Neuronal stem cell (in vitro differentiated cells): ENCODE results near the gene GPC5.
"Not testable (repeated sequence)": the region's sequence is repeated elsewhere in the genome, so short reads cannot be mapped to it uniquely, and the experiment has no call there.

Source experiments
- DNase-seq: peaks from one replicate; pipeline ENCODE4 v3.0.0-alpha.2; 2013; ENCODE audit warnings: low spot score
- H2AFZ ChIP-seq: one replicate; pipeline ENCODE4 v1.6.1; 2013; ENCODE audit warnings: mild to moderate bottlenecking, low read length, inconsistent platforms
- H2AK5ac ChIP-seq: 2 replicates; pipeline ENCODE4 v1.6.1; 2013; ENCODE audit warnings: low read depth, mild to moderate bottlenecking, inconsistent platforms, low read length, moderate library complexity, mixed read lengths
- H2BK120ac ChIP-seq: 2 replicates; pipeline ENCODE4 v1.6.1; 2013; ENCODE audit warnings: low read depth, mild to moderate bottlenecking, inconsistent platforms, low read length, moderate library complexity, mixed read lengths
- H2BK12ac ChIP-seq: one replicate; pipeline ENCODE4 v1.6.1; 2013; ENCODE audit warnings: low read length, inconsistent platforms
- H2BK15ac ChIP-seq: 2 replicates; pipeline ENCODE4 v1.6.1; 2013; ENCODE audit warnings: mild to moderate bottlenecking, low read length, inconsistent platforms, mixed read lengths
- H2BK5ac ChIP-seq: one replicate; pipeline ENCODE4 v1.6.1; 2013; ENCODE audit warnings: inconsistent platforms, mild to moderate bottlenecking, low read length, moderate library complexity
- H3K14ac ChIP-seq: one replicate; pipeline ENCODE4 v1.6.1; 2013; ENCODE audit warnings: low read length, inconsistent platforms
- H3K18ac ChIP-seq: 2 replicates; pipeline ENCODE4 v1.6.1; 2013; ENCODE audit warnings: low read length, inconsistent platforms
- H3K23ac ChIP-seq: 2 replicates; pipeline ENCODE4 v1.6.1; 2013; ENCODE audit warnings: low read depth, mild to moderate bottlenecking, mixed read lengths, low read length, inconsistent platforms; ENCODE audit not compliant: poor library complexity
- H3K27ac ChIP-seq: replicated peaks from 3 replicates; pipeline ENCODE4 v1.5.1; 2013; ENCODE audit warnings: low read length, inconsistent platforms
- H3K27me3 ChIP-seq, 3 experiments: 2 replicates each; pipeline ENCODE4 v1.6.1; 2013; ENCODE audit warnings: low read length in 3 of 3, mild to moderate bottlenecking in 2 of 3, inconsistent platforms in 1 of 3, low read depth in 1 of 3, mixed read lengths in 1 of 3, moderate library complexity in 1 of 3; ENCODE audit not compliant: control insufficient read depth in 3 of 3, insufficient read depth in 3 of 3
- H3K36me3 ChIP-seq, 2 donors: replicated peaks in 1 of 2; 2 replicates each; pipeline ENCODE4 v1.6.1; 2013; ENCODE audit warnings: low read length in 2 of 2; ENCODE audit not compliant: control insufficient read depth in 2 of 2, insufficient read depth in 2 of 2
- H3K4ac ChIP-seq: 2 replicates; pipeline ENCODE4 v1.6.1; 2013; ENCODE audit warnings: inconsistent platforms, mild to moderate bottlenecking, low read length, moderate library complexity
- H3K4me1 ChIP-seq, 2 donors: 1 replicate in 1 of 2; 2 replicates in 1 of 2; pipeline ENCODE4 v1.6.1; 2013; ENCODE audit warnings: low read length in 2 of 2, low read depth in 1 of 2; ENCODE audit not compliant: control insufficient read depth in 2 of 2, insufficient read depth in 1 of 2
- H3K4me2 ChIP-seq: one replicate; pipeline ENCODE4 v1.6.1; 2013; ENCODE audit warnings: mild to moderate bottlenecking, low read length, inconsistent platforms; ENCODE audit not compliant: insufficient read depth, poor library complexity, severe bottlenecking
- H3K4me3 ChIP-seq, 2 donors: 2 replicates each; pipeline ENCODE4 v1.5.1; 2013; ENCODE audit warnings: low read length in 2 of 2, mild to moderate bottlenecking in 2 of 2, inconsistent platforms in 1 of 2, moderate library complexity in 1 of 2
- H3K79me1 ChIP-seq: one replicate; pipeline ENCODE4 v1.6.1; 2013; ENCODE audit warnings: low read depth, mild to moderate bottlenecking, inconsistent platforms, low read length, moderate library complexity
- H3K9ac ChIP-seq: one replicate; pipeline ENCODE4 v1.6.1; 2013; ENCODE audit warnings: mild to moderate bottlenecking, low read depth, low read length, inconsistent platforms; ENCODE audit not compliant: poor library complexity
- H3K9me3 ChIP-seq, 2 donors: replicated peaks in 1 of 2; 2 replicates each; pipeline versions ENCODE3 to v1.6.1; 2013; ENCODE audit warnings: low read length in 2 of 2, mild to moderate bottlenecking in 2 of 2, inconsistent platforms in 1 of 2, low read depth in 1 of 2, mixed read lengths in 1 of 2, moderate library complexity in 1 of 2; ENCODE audit not compliant: control insufficient read depth in 2 of 2, insufficient read depth in 1 of 2
- H4K8ac ChIP-seq: one replicate; pipeline ENCODE4 v1.6.1; 2013; ENCODE audit warnings: low read depth, mild to moderate bottlenecking, inconsistent platforms, low read length, moderate library complexity
- H4K91ac ChIP-seq: one replicate; pipeline ENCODE4 v1.6.1; 2013; ENCODE audit warnings: low read length, low read depth, mild to moderate bottlenecking, inconsistent platforms; ENCODE audit not compliant: poor library complexity
- WGBS, 2 donors: extraction: QIAGEN DNeasy Blood & Tissue Kit; methylation state at CpG; one replicate each; pipeline ENCODE4 v1.1.7; 2013; ENCODE audit warnings: missing lambda C conversion rate in 2 of 2, mixed read lengths in 1 of 2; ENCODE audit not compliant: insufficient read length in 2 of 2, insufficient replicate concordance in 1 of 2; ENCODE audit errors: extremely low coverage in 2 of 2; 5-methylcytosine and 5-hydroxymethylcytosine counted together

GPC5 gene

DNA sequence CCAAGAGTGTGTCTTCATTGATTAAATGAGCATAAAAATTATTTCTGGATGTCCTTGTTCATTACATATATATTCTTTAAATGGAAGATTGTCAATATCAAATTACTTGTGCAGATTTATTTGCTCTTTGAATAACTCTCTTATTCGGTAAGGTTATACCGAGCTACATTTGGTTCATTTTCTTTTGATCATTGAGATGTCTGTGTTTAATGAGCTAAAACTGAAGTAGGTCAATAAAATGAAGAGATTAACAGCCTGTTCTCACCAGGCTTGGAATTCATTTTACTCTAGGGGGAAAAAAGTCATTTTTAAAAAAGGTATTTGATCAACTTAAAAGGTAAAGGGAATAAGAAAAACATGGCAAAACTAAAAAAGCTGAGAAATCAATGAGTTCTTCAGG lies 10.6 kb downstream of the GPC5 start:
- Histone ChIP-seq H3K4me2 (no peak overlapping the region), H2BK5ac (no peak overlapping the region), H3K9ac (no peak overlapping the region), H3K4me3 (no peak overlapping the region), H4K91ac (no peak overlapping the region), H2BK15ac (no peak overlapping the region), H3K14ac (no peak overlapping the region), H2BK12ac (no peak overlapping the region), H3K23ac (no peak overlapping the region), H3K36me3 (peaks cover 0 to 2% of the 10 kb centered on the region in 2 donors), H2AK5ac (no peak overlapping the region), H3K9me3 (peaks cover 0 to 3% of the 10 kb centered on the region in 2 donors), H3K79me1 (no peaks in the 10 kb centered on the region), H3K18ac (no peak overlapping the region), H3K4me1 (no peaks in the 10 kb centered on the region), H3K27me3 (no peaks in the 10 kb centered on the region), H3K4ac (no peak overlapping the region), H2BK120ac (no peak overlapping the region), H2AFZ (no peak overlapping the region), H4K8ac (no peak overlapping the region), H3K27ac (no peak overlapping the region)
- DNase-seq = no peak
- WGBS, 2 donors = no CpG with 5 or more reads among the region's 2 CpGs

DNA sequence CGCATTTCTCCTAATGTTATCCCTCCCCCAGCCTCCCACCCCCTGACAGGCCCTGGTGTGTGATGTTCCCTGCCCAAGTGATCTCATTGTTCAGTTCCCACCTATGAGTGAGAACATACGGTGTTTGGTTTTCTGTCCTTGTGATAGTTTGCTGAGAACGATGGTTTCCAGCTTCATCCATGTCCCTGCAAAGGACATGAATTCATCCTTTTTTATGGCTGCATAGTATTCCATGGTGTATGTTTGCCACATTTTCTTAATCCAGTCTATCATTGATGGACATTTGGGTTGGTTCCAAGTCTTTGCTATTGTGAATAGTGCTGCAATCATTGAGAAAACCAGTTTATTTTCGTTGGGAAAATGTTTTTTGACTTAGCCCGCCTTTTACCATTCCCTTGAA lies 18.2 kb downstream of the GPC5 start:
- not testable (repeated sequence) for H2BK15ac ChIP-seq, H2BK5ac ChIP-seq, H2AK5ac ChIP-seq, DNase-seq, H3K4me3 ChIP-seq, H2BK12ac ChIP-seq, H2AFZ ChIP-seq, H4K8ac ChIP-seq, H3K9ac ChIP-seq, H3K23ac ChIP-seq, H3K36me3 ChIP-seq, H3K4ac ChIP-seq, H3K14ac ChIP-seq, H3K18ac ChIP-seq, H3K4me1 ChIP-seq, H2BK120ac ChIP-seq, H3K27ac ChIP-seq, H3K4me2 ChIP-seq, H3K9me3 ChIP-seq, H3K79me1 ChIP-seq, H3K27me3 ChIP-seq, H4K91ac ChIP-seq
- WGBS, 2 donors = no CpG with 5 or more reads among the region's 5 CpGs

DNA sequence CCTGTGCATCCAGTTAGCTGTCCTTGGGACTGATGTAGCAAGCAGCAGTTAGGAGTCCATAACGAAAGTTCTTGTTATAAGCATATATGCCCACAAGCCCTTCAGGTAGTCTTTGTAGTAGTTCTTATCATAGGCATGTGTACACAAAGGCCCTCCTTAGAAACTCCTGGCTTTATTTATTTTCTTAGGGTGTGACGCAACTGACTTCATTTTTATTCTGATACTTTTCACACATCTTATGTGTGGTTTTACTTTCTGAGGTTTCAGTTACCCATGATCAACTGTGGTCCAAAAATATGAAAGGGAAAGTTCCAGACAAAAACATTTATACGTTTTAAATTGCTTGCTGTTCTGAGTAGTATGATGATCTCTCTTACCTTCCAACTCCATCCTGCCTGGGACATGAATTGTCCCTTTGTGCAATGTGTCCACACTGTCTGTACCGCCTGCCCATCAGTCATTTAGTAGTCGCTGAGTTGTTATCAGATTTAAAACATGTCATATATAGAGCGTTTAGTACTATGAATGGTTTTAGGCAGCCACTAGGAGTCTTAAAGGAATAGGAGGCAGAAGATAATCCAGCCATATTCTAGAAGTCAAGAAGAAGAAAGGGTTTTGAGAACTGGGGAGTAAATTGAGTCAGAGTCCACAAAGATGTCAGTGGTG lies 19.4 kb downstream of the GPC5 start:
- Histone ChIP-seq H3K14ac (no peak overlapping the region), H2BK120ac (no peak overlapping the region), H2BK15ac (no peak overlapping the region), H3K4ac (no peak overlapping the region), H4K8ac (no peak overlapping the region), H3K18ac (no peak overlapping the region), H3K9me3 (no peaks in the 10 kb centered on the region), H3K36me3 (no peaks in the 10 kb centered on the region), H3K4me1 (no peaks in the 10 kb centered on the region), H3K23ac (no peak overlapping the region), H2AK5ac (no peak overlapping the region), H3K27ac (no peak overlapping the region), H2BK12ac (no peak overlapping the region), H2BK5ac (no peak overlapping the region), H3K79me1 (no peaks in the 10 kb centered on the region), H3K9ac (no peak overlapping the region), H2AFZ (no peak overlapping the region), H3K4me2 (no peak overlapping the region), H3K27me3 (no peaks in the 10 kb centered on the region), H4K91ac (no peak overlapping the region), H3K4me3 (no peak overlapping the region)
- no CpG with 5 or more reads among the region's 6 CpGs for WGBS, 2 donors
- DNase-seq = no peak

DNA sequence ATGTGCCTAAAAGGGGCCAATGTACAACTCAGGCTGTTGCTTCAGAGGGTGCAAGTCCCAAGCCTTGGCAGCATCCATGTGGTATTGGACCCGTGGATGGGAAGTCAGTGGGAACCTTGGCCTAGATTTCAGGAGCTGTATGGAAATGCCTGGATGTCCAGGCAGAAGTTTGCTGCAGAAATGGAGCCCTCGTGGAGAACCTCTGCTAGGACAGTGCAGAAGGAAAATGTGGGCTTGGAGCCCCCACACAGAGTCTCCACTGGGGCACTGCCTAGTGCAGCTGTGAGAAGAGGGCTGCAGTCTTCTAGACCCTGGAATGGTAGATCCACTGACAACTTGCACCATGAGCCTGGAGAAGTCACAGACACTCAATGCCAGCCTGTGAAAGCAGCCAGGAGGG lies 28.5 kb downstream of the GPC5 start:
- no peaks in the 10 kb centered on the region for H3K27me3 ChIP-seq
- no peak overlapping the region for H3K4ac ChIP-seq
- no peak overlapping the region for H3K14ac ChIP-seq
- no peak for DNase-seq
- no peak overlapping the region for H3K18ac ChIP-seq
- H3K9ac ChIP-seq = no peak overlapping the region
- no peak overlapping the region for H4K8ac ChIP-seq
- no peak overlapping the region for H3K23ac ChIP-seq
- H3K4me2 ChIP-seq = no peak overlapping the region
- H2BK5ac ChIP-seq = no peak overlapping the region
- peaks cover 5 to 6% of the 10 kb centered on the region in 2 donors for H3K9me3 ChIP-seq
- no peak overlapping the region for H3K4me3 ChIP-seq
- no peak overlapping the region for H2BK15ac ChIP-seq
- no CpG with 5 or more reads among the region's 2 CpGs for WGBS, 2 donors
- H3K36me3 ChIP-seq = no peaks in the 10 kb centered on the region
- H2AK5ac ChIP-seq = no peak overlapping the region
- no peaks in the 10 kb centered on the region for H3K79me1 ChIP-seq
- no peaks in the 10 kb centered on the region for H3K4me1 ChIP-seq
- no peak overlapping the region for H2BK120ac ChIP-seq
- no peak overlapping the region for H2AFZ ChIP-seq
- no peak overlapping the region for H4K91ac ChIP-seq
- H2BK12ac ChIP-seq = no peak overlapping the region
- H3K27ac ChIP-seq = no peak overlapping the region
